Caki2 (cell line): ENCODE data around the gene GFOD2. TPM values are rescaled to one million over a fixed set of nuclear protein-coding genes. Genes with fewer than 3 reads are reported as not detected.

Experiments
- DNase-seq: peaks from one replicate; pipeline ENCODE4 v3.0.0-alpha.2; 2015; ENCODE audit warnings: low read depth
- in situ Hi-C: cut with HindIII; loops from 2 replicates; pipeline ENCODE4 v1.10.0; 2016; ENCODE audit warnings: low sequenced_read_pairs, low pct_unique_long_range_greater_than_20kb, mixed read lengths
- total RNA-seq: library from RNA; depleted of rRNA; stranded (reverse); fragments of >200 nt; shearing (Covaris generic); gene quantifications from 2 replicates; pipeline ENCODE4 v1.2.3, GENCODE V29; 2014; ENCODE audit warnings: low replicate concordance

The GFOD2 gene
- total RNA-seq, 1 experiment from 2014 or later: 15.7 TPM

DNA sequence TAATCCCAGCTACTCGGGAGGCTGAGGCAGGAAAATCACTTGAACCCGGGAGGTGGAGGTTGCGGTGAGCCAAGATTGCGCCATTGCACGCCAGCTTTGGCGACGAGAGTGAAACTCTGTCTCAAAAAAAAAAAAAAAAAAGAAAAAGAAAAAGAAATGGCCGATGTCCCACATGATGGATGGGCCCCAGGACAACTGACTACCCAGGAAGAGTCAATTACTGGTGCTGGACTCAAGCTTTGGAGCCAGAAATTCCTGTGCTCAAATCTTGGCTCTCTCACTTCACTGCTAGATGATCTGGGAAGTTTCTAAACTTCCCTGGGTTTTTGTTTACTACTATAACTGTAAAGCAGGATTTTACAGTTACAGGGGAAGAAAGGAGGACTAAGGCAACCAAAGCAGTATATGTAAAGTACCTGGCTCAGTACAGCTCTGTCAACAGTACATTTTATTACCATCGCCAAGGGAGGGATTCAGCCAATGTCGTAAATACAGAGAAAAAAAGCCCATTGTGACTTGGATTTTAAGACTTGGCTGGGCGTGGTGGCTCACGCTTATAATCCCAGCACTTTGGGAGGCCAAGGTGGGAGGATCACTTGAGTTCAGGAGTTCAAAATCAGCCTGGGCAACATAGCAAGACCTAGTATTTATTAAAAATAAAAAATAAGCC, 40.6 kb downstream of the GFOD2 start:
- in situ Hi-C loops: no loop called here
- no peak for DNase-seq

DNA sequence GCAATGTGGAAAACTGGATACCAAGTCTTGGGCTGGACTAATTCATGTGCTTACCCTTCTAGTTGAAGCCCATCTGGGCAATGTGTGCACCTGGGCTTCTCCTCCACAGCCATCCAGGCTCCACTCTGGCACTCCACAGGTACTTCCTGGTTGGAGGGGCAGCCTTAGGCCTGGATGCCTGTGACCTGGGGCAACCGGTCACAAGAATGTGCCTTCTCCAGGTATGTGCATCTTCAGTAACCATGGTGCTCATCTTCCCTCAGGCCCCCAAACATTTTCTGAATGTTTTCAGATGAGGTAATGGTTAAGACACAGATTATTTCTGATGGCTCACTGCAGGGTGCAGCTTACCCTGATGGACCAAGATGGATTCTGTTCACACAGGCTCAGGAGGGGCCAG, 41.4 kb downstream of the GFOD2 start:
- in situ Hi-C loops: no loop called here
- no peak for DNase-seq

DNA sequence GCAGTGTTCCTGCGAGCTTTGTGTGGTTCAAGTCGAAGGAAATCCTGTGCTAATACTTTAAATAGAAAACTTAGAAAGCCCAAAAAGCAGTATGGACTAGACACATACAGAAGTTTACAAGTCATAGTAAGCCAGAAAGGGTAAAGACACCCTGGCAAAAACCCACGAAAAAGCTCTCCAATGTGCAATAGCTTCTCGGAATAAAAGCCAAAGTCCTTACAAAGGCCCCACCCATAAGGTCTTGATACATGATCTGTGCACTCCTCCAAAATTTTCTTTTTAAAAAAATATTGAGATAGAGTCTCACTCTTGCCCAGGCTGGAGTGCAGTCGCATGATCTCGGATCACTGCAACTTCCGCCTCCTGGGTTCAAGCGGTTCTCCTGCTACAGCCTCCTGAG, 42.2 kb downstream of the GFOD2 start:
- in situ Hi-C loops: no loop called here
- DNase-seq: no peak

DNA sequence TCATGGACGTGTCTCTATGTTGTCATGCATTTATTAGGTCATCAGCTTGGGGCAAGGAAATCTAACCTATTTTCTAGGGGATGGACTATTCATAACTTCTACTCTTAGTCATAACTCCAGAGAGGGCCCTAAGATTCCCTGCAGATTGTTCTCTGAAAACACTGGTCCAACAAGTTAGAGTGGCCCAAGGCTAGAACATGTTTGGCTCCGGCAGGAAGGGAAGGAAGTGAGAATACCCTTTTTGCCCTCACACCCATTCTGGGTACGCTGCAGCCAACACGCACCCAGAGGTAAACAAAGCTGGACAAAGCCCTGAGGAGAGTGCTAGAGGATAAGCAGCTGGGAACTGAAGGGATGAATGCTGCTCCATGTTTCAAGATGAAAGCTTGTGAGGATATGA, 42.6 kb downstream of the GFOD2 start:
- in situ Hi-C loops: no loop called here
- no peak for DNase-seq

DNA sequence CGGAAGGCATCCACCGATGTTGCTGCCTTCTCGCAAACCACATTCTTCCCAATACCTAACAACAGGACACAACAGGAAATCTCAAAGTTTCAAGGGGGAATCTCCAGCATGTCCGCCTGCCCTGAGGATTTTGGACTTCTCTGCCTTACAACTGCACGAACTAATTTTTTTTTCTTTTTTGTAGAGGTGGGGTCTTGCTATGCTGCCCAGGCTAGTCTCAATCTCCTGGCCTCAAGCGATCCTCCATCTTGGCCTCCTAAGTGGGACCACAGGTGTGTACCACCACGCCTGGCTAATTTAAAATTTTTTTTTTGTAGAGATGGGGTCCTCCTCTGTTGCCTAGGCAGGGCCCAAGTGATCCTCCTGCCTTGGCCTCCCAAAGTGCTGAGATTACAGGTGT, 43.1 kb downstream of the GFOD2 start:
- in situ Hi-C loops: no loop called here
- DNase-seq: no peak

DNA sequence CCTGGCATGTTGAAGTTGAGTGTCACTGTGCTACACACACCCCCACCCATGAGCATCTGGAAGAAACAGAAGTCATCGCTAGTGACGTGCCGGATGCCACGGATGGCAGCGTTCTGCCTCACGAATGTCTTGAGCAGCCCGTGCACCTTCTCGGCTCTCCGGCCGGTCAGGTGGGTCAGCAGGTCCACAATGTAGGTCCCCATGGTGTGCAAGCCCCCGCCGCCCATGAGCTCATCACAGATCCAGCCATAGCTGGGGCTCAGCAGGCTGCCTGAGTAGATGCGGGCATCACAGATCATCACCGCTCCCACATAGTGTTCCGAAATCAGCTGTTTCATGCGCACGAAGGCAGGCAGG, 43.6 kb downstream of the GFOD2 start:
- DNase-seq: no peak
- in situ Hi-C loops: no loop called here

DNA sequence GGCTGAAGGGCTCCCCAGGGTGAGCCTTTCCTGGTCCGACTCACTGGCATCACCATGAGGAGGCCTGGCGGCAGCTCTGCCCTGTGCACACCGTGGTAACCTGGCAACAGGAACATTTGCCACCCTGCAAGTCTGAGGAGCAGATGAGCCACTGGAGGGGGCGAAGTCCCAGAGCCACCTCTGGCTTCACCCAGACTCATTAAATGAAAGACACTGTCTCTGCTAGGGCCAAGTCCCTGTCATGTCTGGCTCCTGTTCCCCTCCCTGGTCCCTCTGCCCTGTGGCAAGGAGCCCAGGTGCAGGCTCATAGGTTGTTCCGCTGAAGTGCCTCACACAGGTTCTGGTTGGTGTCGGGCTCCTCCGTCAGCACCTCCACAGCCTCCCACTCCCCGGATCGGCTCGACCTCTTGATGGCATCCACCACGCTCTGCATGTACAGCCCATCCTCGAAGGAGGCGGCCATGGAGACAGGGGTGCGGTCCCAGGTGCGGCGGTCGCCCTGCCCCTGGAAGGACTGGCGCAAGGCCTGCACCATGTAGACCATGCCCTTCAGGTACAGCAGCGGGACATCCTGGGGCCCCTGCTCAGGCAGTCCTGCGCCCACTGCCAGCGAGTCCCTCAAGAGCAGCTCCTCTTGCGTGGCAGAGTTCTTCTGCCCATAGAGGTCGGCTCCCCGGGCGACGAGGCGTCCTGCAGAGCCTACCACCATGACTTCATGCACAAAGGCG, 44.1 kb downstream of the GFOD2 start:
- DNase-seq: no peak
- in situ Hi-C loops: no loop called here

DNA sequence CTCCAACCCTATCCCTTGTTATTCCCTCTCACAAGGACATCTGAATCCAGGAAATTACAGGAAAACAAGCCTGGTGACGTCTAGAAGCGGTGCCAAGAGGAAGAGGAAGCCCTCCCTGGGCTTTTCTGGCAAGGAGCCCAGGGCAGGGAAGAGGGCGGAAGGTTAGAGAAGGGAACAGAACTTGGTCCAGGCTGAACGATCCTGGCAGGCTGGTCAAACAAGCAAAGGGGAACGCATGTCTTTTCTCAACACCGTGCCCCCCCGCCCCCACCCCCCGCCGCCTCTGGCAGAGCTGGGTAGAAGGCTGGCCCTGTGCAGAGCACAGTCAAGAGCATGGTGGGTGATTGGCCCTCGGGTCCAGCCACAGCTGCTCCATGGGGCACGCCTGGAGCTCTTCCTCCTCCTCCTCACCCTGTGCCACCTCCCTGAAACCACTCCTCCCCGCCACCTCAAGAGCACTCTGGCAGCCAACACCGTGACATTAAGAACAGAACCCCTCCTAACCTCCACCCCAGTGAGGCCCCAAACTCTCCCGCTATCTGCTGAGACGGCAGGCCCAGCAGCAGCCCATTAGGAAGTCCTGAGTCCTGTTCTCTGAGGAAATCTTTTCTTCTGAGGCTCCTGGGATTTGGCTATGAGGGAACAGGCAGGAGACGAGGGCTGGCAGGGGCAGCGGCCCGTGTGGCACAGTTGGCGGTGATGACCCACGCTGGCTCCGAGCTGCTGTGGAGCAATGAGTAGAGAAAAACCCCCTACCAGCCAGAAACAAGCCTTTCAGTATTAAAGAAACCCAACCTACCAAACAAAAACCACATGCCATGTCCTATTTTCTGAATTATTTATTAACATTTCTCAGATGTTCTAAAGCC, 45.2 kb downstream of the GFOD2 start:
- no peak for DNase-seq
- in situ Hi-C loops: no loop called here

DNA sequence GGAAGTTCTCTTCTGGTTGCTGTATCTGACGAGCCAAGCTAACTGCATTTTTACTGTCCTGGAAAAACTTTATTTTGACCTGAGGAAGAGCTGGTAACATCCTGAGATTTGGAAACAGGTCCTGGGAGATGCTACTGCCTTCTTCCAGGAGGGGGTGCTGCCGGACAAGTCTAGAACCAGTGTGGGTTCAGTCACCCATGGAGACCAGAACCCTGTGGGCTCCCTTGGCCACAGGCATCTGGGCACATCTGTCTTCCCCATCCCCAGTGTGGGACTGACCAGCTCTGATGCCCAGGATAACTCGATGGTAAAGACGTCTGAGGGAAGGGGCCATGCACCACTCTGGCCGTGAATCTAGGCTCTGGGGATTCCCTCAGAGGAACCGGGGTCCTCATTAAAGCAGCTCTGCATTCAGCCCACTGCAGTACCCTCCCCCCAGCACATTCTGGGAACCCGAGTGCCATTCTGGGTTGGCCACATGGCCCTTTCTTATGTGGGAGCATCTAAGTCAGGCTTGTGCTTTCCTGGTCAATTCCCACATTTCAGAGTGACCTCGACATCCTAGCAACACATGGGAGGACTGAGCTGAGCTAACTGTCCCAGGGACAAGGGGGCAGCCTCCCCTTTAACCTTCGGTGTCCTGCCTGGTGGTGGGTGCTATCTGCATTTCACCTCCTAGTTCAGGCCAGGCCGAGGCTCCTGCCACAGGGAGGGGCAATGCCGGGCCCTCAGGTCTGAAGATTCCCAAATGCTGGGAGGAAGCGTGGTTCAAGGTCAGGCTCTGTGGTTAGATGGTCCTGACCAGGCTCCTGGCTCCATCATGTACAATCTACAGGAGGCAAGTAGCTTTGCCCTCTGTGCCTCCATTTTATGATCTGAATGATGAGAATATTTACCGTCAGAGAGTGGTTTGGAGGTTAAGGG, 46.1 kb downstream of the GFOD2 start:
- in situ Hi-C loops: no loop called here
- DNase-seq: peak; percentile 31

DNA sequence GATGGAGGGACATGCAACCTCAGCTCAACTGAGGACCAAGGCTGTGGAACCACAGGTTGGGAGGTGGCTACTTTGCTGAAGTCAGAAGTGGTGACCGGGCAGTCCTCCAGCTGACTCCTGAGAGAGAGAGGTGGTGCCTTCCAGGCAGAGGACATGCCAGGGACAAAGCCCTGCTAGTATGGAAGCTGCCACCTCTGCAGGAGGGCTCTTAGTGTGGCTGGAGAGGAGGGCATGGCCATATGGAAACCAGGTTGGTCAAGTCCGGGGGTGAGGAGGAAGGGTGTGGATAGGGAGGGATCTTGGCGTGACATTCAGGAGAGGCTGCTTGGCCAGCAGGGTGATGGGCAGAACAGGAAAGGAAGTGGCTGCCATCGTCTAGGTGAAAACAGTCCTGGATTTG, 46.8 kb downstream of the GFOD2 start:
- in situ Hi-C loops: no loop called here
- DNase-seq: no peak

DNA sequence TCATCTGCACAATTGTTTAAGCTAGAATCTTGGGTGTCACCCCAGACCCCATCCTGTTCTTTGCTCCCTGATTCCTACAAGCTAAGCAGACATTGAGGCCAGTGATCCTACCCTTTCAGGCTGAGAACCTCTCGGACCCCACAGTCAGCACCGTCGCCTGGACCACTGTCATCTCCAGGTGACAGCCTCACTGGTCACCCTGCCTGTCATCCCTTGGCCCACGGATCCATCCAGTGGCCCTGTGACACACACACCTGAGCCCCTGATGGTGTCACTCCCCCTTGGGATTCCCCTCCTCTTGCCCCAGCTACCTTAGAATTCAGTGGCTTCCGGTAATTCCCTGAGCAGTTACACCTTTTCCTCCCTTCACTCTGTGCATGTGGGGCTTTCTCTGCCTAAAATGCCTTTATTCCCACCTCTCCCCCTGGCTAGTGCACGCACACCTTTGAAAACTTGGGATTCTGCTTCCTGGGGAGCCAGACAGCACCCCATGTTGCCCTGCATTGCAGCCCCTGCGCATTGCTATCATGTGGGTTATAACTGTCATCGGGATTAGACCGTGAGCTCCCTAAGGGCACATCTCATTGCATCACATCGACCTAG, 49.5 kb downstream of the GFOD2 start:
- in situ Hi-C loops: no loop called here
- DNase-seq: no peak

DNA sequence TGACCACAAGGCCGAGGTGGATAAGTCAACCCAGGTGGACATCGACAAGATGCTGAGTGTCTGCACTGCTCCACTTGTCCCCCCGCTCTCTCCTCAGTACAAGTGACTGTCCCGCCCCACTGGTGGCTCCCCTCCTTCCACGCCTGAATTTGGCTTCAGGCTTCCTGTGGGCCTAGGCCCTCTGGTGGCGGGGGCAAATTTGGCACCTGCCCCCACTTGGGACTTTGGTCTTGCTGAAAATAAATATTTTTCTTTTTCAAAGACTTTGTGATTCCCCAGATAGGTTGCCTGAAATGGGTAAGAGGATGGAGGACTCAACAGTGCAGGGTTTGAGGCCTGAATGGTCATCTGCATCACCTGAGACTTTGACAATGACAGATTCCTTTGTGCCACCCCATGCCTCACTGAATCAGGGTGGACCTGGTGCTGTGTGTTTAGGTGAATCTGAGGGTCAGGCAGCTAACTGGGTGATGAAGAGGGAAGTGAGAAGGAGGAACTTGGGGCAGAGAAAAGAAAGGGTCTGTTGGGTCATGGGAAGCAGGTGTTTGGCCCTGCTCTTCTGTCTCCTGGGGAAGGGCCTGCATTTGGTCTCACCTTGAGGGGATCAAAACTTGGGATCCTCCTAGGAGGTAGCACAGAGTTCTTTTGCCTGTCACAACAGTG, 50.5 kb downstream of the GFOD2 start:
- in situ Hi-C loops: no loop called here
- DNase-seq: no peak

DNA sequence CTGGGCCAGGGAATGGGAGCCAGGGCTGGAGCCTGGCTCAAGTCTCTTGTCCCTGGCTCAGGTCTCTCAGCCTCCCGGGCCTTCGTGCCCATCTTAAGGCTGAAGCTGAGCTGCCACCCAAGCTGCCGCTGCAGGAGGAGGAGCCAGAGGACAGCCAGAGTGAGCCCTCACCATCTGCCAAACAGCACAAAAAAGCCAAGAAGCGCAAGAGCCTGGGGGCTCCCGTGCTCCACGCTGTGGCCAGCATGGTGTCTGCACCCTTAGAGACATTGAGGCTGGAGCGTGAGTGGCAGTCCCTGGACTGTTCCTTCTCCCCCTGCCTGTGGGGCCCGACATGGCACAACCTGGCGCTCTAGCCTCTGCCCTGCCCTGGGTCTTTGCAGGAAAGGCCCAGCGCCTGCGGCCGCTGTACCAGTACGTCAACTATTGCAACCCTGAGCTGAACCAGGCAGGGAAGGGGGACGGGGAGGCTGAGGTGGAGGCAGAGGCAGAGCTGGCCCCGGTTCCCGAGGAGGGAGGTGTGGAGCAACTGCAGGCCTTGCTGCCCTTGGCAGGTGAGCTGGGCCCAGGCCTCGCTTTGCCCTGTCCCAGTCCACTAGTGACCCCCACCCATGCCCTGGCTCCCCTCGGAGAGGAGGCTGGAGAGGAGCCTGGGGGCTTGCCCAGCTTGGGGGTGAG, 51.2 kb downstream of the GFOD2 start:
- in situ Hi-C loops: no loop called here

DNA sequence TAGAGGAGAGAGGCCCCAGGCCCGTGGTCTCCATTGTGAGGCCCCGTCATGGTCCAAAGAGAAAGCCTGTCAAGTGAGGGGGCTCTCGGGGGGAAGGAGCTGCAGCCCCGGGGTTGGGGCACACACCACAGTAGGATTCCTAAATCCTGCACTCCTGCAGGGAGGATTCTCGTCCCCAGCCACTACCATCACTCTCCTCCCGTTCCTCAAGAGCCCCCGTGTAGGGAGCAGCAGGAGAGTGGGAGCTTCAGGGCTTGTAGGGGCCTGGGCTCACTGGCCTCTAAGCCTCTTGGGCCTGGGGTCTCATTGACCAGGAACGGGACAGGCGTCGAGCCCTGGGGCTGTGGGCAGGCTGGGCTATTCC, 51.7 kb downstream of the GFOD2 start:
- DNase-seq: no peak
- in situ Hi-C loops: no loop called here

More for the DNA sequence above, 51.2 kb downstream of the GFOD2 start:
- peak; percentile 27 for DNase-seq

DNA sequence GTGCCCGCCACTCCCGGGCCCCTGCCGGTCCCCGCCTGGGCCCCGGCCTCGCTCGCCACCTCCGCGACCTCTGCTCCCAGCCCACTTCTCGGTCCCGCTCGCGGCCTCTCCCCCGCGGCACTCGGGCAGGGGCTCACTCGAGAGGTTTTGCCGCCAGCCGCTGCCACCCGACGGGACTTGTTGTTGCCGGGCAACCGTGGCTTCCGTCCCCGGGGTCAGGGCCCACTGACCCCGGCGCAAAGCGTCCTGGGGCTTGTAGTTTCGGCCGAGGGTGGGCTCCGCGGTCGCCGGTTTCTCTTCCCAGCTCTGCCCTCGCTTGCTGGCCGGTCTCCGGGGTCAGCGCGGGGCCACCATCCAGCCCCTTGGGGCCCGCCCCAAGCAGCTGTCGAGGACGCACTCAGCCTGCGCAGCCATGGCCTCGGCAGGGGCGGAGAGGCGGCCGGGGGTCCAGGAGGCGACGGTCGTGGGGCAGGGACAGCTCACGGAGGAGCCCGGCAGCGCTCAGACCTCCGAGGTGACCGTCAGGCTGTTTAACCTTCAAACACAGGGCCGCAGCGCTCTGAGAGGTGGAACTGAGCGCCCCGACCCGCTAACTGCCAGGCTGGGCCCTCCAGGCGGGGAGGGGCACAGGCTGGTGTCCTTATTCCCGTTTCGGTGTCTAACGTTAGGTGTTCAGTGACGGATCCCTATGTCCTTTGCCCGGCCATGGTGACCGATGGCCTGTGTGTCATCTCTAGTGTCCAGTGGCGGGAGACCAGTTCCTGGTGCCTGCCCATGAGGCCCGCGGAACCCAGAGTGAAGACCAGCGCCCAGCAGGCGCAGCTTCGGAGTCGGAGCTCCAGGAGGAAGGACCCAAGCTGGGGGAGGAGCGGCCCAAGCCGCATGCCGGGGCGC, 52.3 kb downstream of the GFOD2 start, which contains the start of the genes C16orf86 and ENKD1:
Gene C16orf86 (plus strand): TSS at position 256 of the 894 bp plus-strand sequence. CDS start 157 bp downstream, at position 413.
Gene ENKD1 (minus strand): TSS at position 192 of the 894 bp plus-strand sequence. CDS start 308 bp downstream, outside the sequence.
- in situ Hi-C loops: no loop called here

DNA sequence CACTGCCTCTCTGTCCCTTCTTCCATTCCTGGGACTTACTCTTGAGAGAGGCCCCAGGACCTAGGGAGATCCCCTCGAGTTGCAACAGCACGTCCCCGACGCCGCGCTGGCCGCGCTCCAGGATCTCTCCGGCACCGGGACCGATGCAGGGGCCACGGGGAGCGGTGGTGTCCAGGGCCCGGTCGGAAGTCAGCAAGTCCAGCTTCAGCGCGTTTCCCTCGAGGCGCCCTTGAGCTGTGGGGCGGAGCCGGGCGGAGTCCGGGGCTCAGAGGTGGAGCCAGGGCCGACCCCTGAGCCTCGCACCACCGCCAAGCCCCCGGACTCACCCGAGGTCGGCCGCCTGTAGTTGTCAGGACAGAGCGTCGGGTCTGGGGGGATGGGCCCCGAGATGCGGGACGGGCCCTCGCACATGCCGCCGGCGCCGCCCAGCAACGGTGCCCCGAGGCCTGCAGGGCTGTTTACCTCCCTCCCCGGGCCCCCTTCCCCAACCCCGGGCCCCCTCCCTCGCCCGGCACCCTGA, 53.0 kb downstream of the GFOD2 start:
- no peak for DNase-seq
- in situ Hi-C loops: no loop called here

More for the DNA sequence above, 52.3 kb downstream of the GFOD2 start, which contains the start of the genes C16orf86 and ENKD1:
- no peak for DNase-seq
